Activated T-helper 9 cell treated with anti-CD3 and anti-CD28 coated beads, Interleukin-2, amount 50 U/mL, for 16 hours (primary cell): ENCODE results near the gene POLR2F.

Experiments used
- DNase-seq: peaks from one replicate; pipeline ENCODE4 v3.0.0-alpha.2; 2020; ENCODE audit warnings: low read depth

Gene POLR2F

DNA sequence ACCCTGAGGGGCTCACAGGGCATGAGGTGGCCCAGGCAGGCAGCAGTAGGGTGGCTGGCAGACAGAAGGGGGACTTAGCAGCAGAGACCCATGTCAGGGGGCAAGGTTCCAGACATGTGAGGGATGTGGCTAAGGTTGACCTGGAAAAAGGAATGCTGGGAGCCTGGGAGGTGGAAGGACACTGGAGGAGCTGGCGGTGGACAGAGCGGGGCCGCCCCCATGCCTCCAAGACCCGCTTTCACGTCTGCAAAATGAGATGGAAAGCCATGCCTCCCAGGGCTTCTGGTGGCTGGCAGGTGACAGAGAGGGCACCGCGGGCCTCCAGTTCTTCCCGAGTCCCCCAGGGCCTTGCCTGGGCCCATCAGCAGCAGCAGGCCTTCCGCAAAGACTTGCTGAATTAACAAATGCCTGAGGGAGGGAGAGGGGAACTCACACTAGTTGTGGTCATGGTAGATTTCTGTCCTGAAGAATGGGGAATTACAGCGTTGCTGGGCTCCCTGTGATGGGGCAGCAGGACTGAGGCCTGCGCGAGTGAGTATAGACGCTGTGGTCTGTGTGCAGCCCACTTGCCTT, 53.9 kb downstream of the POLR2F start:
- no peak for DNase-seq

- DNase-seq, result no peak
Observed at GRCh38 chr22:38009000-38009806, 55.7 kb downstream of the POLR2F start.

GRCh38 chr22:38012604-38013072, 59.1 kb downstream of the POLR2F start:
- DNase-seq, result no peak

GRCh38 chr22:38014083-38014482, 60.6 kb downstream of the POLR2F start:
- DNase-seq, result no peak

DNA sequence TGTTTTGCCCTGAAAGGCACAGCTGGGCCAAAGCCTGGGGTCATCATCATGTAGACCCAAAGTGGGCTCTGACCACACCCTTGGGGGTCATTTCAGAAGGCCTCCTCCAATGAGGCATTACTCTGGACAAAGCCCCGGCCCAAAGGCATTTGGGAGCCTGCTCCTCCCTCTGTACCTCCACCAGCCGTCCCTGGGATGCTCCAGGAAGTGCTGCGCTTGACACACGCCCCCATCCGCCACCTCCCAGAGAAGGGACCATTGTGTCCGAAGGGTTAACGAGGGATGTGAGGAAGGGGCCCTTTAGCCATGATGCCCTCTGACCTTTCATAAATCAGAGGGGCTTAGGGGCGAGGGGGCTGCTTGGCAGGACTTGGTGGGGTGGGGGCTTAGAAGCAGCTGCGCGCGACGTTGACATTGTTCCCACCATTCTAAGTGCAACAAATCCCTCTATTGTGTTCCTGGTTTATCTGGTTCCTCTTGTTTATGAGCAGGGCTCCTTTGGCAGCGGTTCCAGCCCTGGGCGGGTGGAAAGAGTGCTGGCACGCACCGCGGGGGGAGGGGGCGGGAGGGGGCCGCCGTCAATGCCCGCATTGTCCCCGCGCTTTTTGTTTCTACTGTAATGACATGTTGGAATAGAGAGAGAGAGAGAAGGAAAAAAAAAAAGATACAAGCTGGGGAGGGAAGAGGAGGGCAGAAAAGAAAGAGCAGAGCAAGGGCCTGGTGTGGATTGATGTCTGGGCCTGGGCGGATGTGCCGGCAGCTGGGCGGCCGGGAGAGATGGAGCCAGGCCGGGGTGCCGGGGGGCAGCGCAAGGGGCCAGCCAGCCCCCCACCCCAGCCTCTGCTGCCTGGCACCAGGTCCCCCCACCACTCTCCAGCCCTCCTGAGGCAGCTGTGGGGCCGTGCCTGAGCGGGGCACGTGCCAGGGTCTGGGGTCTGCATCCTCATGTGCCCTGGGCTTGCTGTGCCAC, 63.0 kb downstream of the POLR2F start:
- DNase-seq, result no peak

- no peak for DNase-seq
Observed at GRCh38 chr22:38017272-38017920, 63.9 kb downstream of the POLR2F start.

DNA sequence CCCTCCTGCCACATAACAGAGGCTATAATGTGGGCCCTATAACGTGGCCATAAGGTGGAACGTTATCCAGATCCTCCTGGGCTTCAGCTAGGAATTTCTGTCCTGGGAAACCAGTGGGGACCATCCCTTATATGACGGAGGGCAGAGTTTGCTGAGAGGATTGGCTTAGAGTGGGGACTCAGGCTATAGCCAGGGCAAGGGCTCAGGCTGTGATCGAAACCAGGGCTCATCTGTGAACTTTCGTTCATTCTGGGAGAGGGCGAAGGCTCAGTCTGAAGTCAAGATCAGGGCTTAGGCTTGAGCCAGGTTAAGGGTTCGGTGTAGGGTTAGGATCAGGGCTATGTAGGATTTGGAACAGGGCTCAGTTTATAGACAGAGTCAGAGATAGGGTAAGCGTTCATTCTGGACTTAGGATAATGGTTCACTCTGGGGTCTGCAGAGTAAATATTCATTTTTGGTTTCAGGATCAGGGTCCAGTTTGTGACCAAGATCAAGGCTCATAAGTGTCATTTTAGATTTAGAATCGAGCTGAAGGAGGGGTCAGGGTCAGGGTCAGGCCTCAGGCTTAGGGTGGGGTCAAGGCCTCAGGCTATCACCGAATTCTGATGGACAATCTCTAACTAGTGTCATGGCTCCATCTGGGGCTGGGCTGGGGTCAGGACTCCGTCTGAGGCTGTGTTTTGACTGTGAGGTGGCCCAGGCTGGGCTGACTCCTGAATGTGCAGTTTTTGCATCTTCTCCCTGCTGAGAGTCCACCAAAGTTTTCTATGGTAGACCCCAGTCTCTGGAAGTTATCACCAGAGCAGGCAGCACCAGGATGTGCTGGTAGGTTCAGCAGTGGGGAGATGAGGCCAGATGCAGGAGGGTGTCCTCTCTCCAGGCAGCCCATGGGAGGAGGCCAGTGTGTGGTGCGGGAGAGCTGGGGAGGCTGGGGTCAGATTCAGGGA, 64.7 kb downstream of the POLR2F start:
- DNase-seq, result no peak
